DND-41 (cell line): ENCODE data around the gene FBXO41.

Experiments used
- ATAC-seq: fragments of 200-7000 bp; cut with Tn5 transposase; 3 replicates; pipeline ENCODE4 v1.9.1; 2021; ENCODE audit warnings: low read depth; ENCODE audit not compliant: insufficient read depth
- DNase-seq: peaks from one replicate; pipeline ENCODE4 v3.0.0-alpha.2; 2020
- H2AFZ ChIP-seq: 2 replicates; pipeline ENCODE4 v1.6.0; 2012; ENCODE audit warnings: low read depth, low read length
- H3K27ac ChIP-seq: 2 replicates; pipeline ENCODE4 v1.5.1; 2012; ENCODE audit warnings: low read length, inconsistent platforms
- H3K27me3 ChIP-seq: fragments of 200-600 bp; sonication (generic); 2 replicates; pipeline ENCODE4 v1.6.0; 2012; ENCODE audit warnings: low read length, mild to moderate bottlenecking, inconsistent platforms; ENCODE audit not compliant: insufficient read depth, poor library complexity
- H3K36me3 ChIP-seq: 2 replicates; pipeline ENCODE4 v1.5.1; 2012; ENCODE audit warnings: low read length, inconsistent platforms; ENCODE audit not compliant: insufficient read depth
- H3K4me1 ChIP-seq: 2 replicates; pipeline ENCODE4 v1.5.1; 2012; ENCODE audit warnings: mild to moderate bottlenecking, low read length; ENCODE audit not compliant: insufficient read depth
- H3K4me2 ChIP-seq: 2 replicates; pipeline ENCODE4 v1.6.0; 2012; ENCODE audit warnings: mild to moderate bottlenecking, moderate library complexity, low read length, inconsistent platforms; ENCODE audit not compliant: insufficient read depth
- H3K4me3 ChIP-seq, 2 experiments: fragments of 200-600 bp in 1 of 2; shearing (Covaris generic) in 1 of 2; 2 replicates each; pipeline ENCODE4 v1.5.1; 2012 to 2016; ENCODE audit warnings: inconsistent platforms in 2 of 2, low read length in 2 of 2, mild to moderate bottlenecking in 2 of 2, low read depth in 1 of 2, moderate library complexity in 1 of 2
- H3K79me2 ChIP-seq: 2 replicates; pipeline ENCODE4 v1.6.0; 2012; ENCODE audit warnings: low read length, inconsistent platforms; ENCODE audit not compliant: insufficient read depth
- H3K9ac ChIP-seq: 2 replicates; pipeline ENCODE4 v1.6.0; 2012; ENCODE audit warnings: low read depth, mild to moderate bottlenecking, inconsistent platforms, low read length, moderate library complexity
- H3K9me3 ChIP-seq: 2 replicates; pipeline ENCODE4 v1.5.1; 2012; ENCODE audit warnings: low read length, moderate library complexity, mild to moderate bottlenecking, inconsistent platforms; ENCODE audit not compliant: insufficient read depth, severe bottlenecking
- H4K20me1 ChIP-seq: 2 replicates; pipeline ENCODE4 v1.6.0; 2012; ENCODE audit warnings: low read length; ENCODE audit not compliant: insufficient read depth
- CTCF ChIP-seq: IDR thresholded peaks from 2 replicates; pipeline ENCODE4 v1.5.1; 2012; ENCODE audit warnings: borderline replicate concordance, low read length, moderate library complexity, mild to moderate bottlenecking; ENCODE audit not compliant: poor library complexity, severe bottlenecking; ENCODE audit errors: extremely low read depth
- EZH2 ChIP-seq: IDR thresholded peaks from 3 replicates; pipeline ENCODE4 v1.6.1; 2012; ENCODE audit warnings: borderline replicate concordance, low read depth, mild to moderate bottlenecking, moderate library complexity, low read length, inconsistent platforms; ENCODE audit not compliant: severe bottlenecking

FBXO41 gene

DNA sequence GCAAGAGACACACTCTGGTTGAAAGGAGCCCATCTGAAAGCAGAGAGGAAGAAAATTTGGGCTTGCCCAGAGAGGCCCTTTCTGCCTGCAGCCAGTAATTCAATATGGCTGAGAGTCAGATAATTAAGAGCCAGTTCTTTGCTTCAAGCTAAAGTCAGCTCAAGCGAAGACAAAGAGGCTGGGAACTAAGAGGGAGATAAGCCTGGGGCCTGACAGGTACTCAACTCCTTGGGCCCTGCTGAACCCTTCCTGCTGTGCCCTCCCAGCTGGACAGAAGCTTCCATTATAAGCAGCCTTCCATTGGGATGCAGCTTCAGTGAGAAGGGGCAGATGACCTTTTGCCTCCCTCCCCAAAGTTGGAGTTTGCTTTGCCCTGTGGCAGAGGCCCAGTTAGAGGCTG, 12.0 kb downstream of the FBXO41 start:
- Histone ChIP-seq H3K79me2 (peaks cover 63% of the 10 kb centered on the region), H3K9me3 (no peaks in the 10 kb centered on the region), H3K27me3 (no peaks in the 10 kb centered on the region), H3K9ac (no peak overlapping the region), H3K36me3 (peaks cover 42% of the 10 kb centered on the region), H3K4me1 (no peaks in the 10 kb centered on the region), H3K4me2 (no peak overlapping the region), H3K4me3 (no peak overlapping the region), H2AFZ (no peak overlapping the region), H3K27ac (no peak overlapping the region), H4K20me1 (peaks cover 43% of the 10 kb centered on the region)
- ATAC-seq (no peak), DNase-seq (no peak)
- TF ChIP-seq EZH2 (no peak), CTCF (no peak)

GRCh38 chr2:73269686-73270465, 14.4 kb downstream of the FBXO41 start:
- ATAC-seq (no peak), DNase-seq (no peak)
- Histone ChIP-seq H2AFZ (no peak overlapping the region), H4K20me1 (peaks cover 53% of the 10 kb centered on the region), H3K9me3 (no peaks in the 10 kb centered on the region), H3K27ac (no peak overlapping the region), H3K4me3 (no peak overlapping the region), H3K27me3 (no peaks in the 10 kb centered on the region), H3K4me1 (no peaks in the 10 kb centered on the region), H3K36me3 (peaks cover 61% of the 10 kb centered on the region), H3K9ac (no peak overlapping the region), H3K79me2 (peaks cover 51% of the 10 kb centered on the region), H3K4me2 (no peak overlapping the region)
- TF ChIP-seq CTCF (no peak), EZH2 (no peak)

GRCh38 chr2:73268830-73269685, 15.2 kb downstream of the FBXO41 start:
- H3K4me3 ChIP-seq: no peak overlapping the region
- DNase-seq: no peak
- no peaks in the 10 kb centered on the region for H3K27me3 ChIP-seq
- H3K4me2 ChIP-seq: no peak overlapping the region
- peaks cover 56% of the 10 kb centered on the region for H4K20me1 ChIP-seq
- no peaks in the 10 kb centered on the region for H3K9me3 ChIP-seq
- ATAC-seq: no peak
- peaks cover 69% of the 10 kb centered on the region for H3K36me3 ChIP-seq
- no peak overlapping the region for H3K9ac ChIP-seq
- H2AFZ ChIP-seq: no peak overlapping the region
- H3K27ac ChIP-seq: no peak overlapping the region
- no peak for TF ChIP-seq EZH2
- TF ChIP-seq CTCF: no peak
- no peaks in the 10 kb centered on the region for H3K4me1 ChIP-seq
- peaks cover 49% of the 10 kb centered on the region for H3K79me2 ChIP-seq
